K562 (cell line): ENCODE measurements around the gene ING4. TPM values are rescaled to one million over a fixed set of nuclear protein-coding genes. Genes with fewer than 3 reads are reported as not detected.
A peak's percentile ranks its signal among the peaks of the same experiment; 100 is the strongest.

Experiments used
- CBX1 ChIP-seq: sonication (generic); IDR thresholded peaks from 2 replicates; pipeline ENCODE4 v1.6.1; 2016; ENCODE audit warnings: antibody characterized with exemption, low read depth, mild to moderate bottlenecking
- CTBP1 ChIP-seq: fragments of 450-650 bp; IDR thresholded peaks from 2 replicates; pipeline ENCODE4 v1.6.1; 2016; ENCODE audit warnings: borderline replicate concordance
- E2F1 ChIP-seq: sonication (generic); formaldehyde crosslinking; IDR thresholded peaks from 2 replicates; pipeline ENCODE4 v1.8.1; 2023; ENCODE audit warnings: mild to moderate bottlenecking, missing genetic modification reagents, moderate library complexity
- ELF4 ChIP-seq: fragments of 450-650 bp; formaldehyde crosslinking; IDR thresholded peaks from 2 replicates; pipeline ENCODE4 v1.4.0; 2022; ENCODE audit warnings: missing genetic modification characterization
- ELK3 ChIP-seq: fragments of 450-650 bp; formaldehyde crosslinking; IDR thresholded peaks from 2 replicates; pipeline ENCODE4 v1.4.0; 2020; ENCODE audit warnings: mild to moderate bottlenecking
- FOSL1 ChIP-seq: fragments of 200-800 bp; sonication (Bioruptor generic); conservative IDR thresholded peaks from 2 replicates; pipeline ENCODE4 v1.6.1; 2016; ENCODE audit warnings: missing genetic modification characterization, missing compliant biosample characterization
- FOXA1 ChIP-seq: fragments of 450-650 bp; IDR thresholded peaks from 2 replicates; pipeline ENCODE4 v1.6.1; 2016; ENCODE audit warnings: mild to moderate bottlenecking, borderline replicate concordance
- GATAD2A ChIP-seq: fragments of 450-650 bp; IDR thresholded peaks from 2 replicates; pipeline ENCODE4 v1.6.1; 2017
- HBP1 ChIP-seq: fragments of 450-650 bp; formaldehyde crosslinking; IDR thresholded peaks from 2 replicates; pipeline ENCODE4 v1.4.0; 2022; ENCODE audit warnings: missing genetic modification characterization
- IFI16 ChIP-seq: fragments of 250-450 bp; sonication (Bioruptor Pico); IDR thresholded peaks from 2 replicates; pipeline ENCODE4 v2.1.2; 2022; ENCODE audit warnings: mild to moderate bottlenecking, inconsistent platforms
- KDM1A ChIP-seq, 2 experiments: fragments of 450-650 bp; IDR thresholded peaks; 2 replicates each; pipeline ENCODE4 v1.6.1; 2016; ENCODE audit warnings: mild to moderate bottlenecking in 2 of 2
- MTA2 ChIP-seq: fragments of 450-650 bp; IDR thresholded peaks from 2 replicates; pipeline ENCODE4 v1.6.1; 2016; ENCODE audit warnings: low read depth
- NFRKB ChIP-seq: fragments of 450-650 bp; IDR thresholded peaks from 2 replicates; pipeline ENCODE4 v1.6.1; 2016; ENCODE audit warnings: low read depth
- NRF1 ChIP-seq, 2 experiments: fragments of 450-650 bp; IDR thresholded peaks in 1 of 2; conservative IDR thresholded peaks in 1 of 2; 2 replicates each; pipeline ENCODE4 v1.6.1; 2014; ENCODE audit warnings: mild to moderate bottlenecking in 2 of 2
- PYGO2 ChIP-seq: fragments of 450-650 bp; IDR thresholded peaks from 2 replicates; pipeline ENCODE4 v1.6.1; 2016; ENCODE audit warnings: mild to moderate bottlenecking, missing genetic modification characterization, moderate library complexity, missing compliant biosample characterization
- RBBP5 ChIP-seq: fragments of 200-600 bp; sonication (generic); IDR thresholded peaks from 2 replicates; pipeline ENCODE4 v1.6.1; 2012; ENCODE audit warnings: borderline replicate concordance, mild to moderate bottlenecking, low read length, control low read depth, inconsistent platforms; ENCODE audit not compliant: insufficient read depth, poor library complexity, severe bottlenecking
- SNIP1 ChIP-seq: fragments of 450-650 bp; IDR thresholded peaks from 2 replicates; pipeline ENCODE4 v1.7.1; 2017; ENCODE audit warnings: low read depth, mild to moderate bottlenecking
- SREBF1 ChIP-seq: fragments of 150-350 bp; IDR thresholded peaks from 2 replicates; pipeline ENCODE4 v1.6.1; 2014; ENCODE audit warnings: antibody characterized with exemption, low read depth, low read length, borderline replicate concordance
- TCF3 ChIP-seq: sonication (generic); formaldehyde crosslinking; IDR thresholded peaks from 2 replicates; pipeline ENCODE4 v1.4.0; 2020; ENCODE audit warnings: mild to moderate bottlenecking, missing genetic modification reagents
- TCF7 ChIP-seq: sonication (generic); IDR thresholded peaks from 2 replicates; pipeline ENCODE4 v1.6.1; 2016; ENCODE audit warnings: antibody characterized with exemption, borderline replicate concordance
- TEAD2 ChIP-seq: fragments of 450-650 bp; IDR thresholded peaks from 2 replicates; pipeline ENCODE4 v1.6.1; 2016; ENCODE audit warnings: missing genetic modification characterization, control low read depth, missing compliant biosample characterization
- USF2 ChIP-seq: sonication (generic); formaldehyde crosslinking; IDR thresholded peaks from 2 replicates; pipeline ENCODE4 v1.5.0; 2020; ENCODE audit warnings: missing genetic modification reagents
- ZNF239 ChIP-seq: fragments of 250-450 bp; sonication (Bioruptor Pico); IDR thresholded peaks from 2 replicates; pipeline ENCODE4 v1.4.0; 2020; ENCODE audit warnings: mild to moderate bottlenecking
- ZNF445 ChIP-seq: fragments of 250-450 bp; sonication (Bioruptor Pico); IDR thresholded peaks from 2 replicates; pipeline ENCODE4 v1.4.0; 2020; ENCODE audit warnings: low read depth, mild to moderate bottlenecking, moderate library complexity
- ZNF695 ChIP-seq: fragments of 450-650 bp; formaldehyde crosslinking; IDR thresholded peaks from 2 replicates; pipeline ENCODE4 v1.4.0; 2020; ENCODE audit warnings: mild to moderate bottlenecking, moderate library complexity
- ZNF764 ChIP-seq: fragments of 250-450 bp; sonication (Bioruptor Pico); IDR thresholded peaks from 2 replicates; pipeline ENCODE4 v1.4.0; 2020; ENCODE audit warnings: low read depth, mild to moderate bottlenecking, moderate library complexity
- polyA plus RNA-seq, 8 experiments: library from polyadenylated mRNA; depleted of rRNA in 4 of 8; stranded (reverse) in 5 of 8; unstranded in 3 of 8; fragments of >200 nt; fragmentation: Nextera tagmentation in 2 of 8; fragmentation: Illumina TruSeq in 1 of 8; extraction: Ambion mirVana in 2 of 8; extraction: Trizol in 1 of 8; gene quantifications; 2 replicates each; pipeline versions ENCODE4 v1.2.1 to v1.2.3, GENCODE V29; 2011 to 2014; ENCODE audit warnings: inconsistent platforms in 1 of 8, missing spikeins in 1 of 8
- total RNA-seq, 7 experiments: library from RNA; depleted of rRNA in 6 of 7; stranded (reverse); fragments of >200 nt in 6 of 7; fragmentation: Illumina TruSeq in 2 of 7; extraction: Trizol in 2 of 7; gene quantifications; 2 replicates each; pipeline versions ENCODE4 v1.2.1 to v1.2.3, GENCODE V29; 2011 to 2021; ENCODE audit warnings: low replicate concordance in 1 of 7

Gene ING4
- total and polyA plus RNA-seq, 9 of the 15 experiments (the other 6 are each of a cell fraction or from before 2014, with no cell fraction given): 6.6 to 30.2 (median 15.7) TPM

GRCh38 chr12:6613776-6614512 lies 49.0 kb downstream of the ING4 start (continued):
- TF ChIP-seq USF2 (CRISPR knock-in tag) (no peak), TEAD2 (tag) (no peak), ZNF445 (no peak), ZNF239 (CRISPR knock-in tag) (no peak), NFRKB (no peak; the same call in 1 of the 2 replicates), FOSL1 (no peak), ELF4 (CRISPR knock-in tag) (peak; percentile 94), IFI16 (CRISPR knock-in tag) (no peak), GATAD2A (0 out of 2 replicates have a peak, but pooled peaks have one; percentile 42), TCF3 (CRISPR knock-in tag) (no peak), PYGO2 (tag) (no peak), E2F1 (CRISPR knock-in tag) (no peak), NRF1 (conservative IDR thresholded peaks at IDR 0.05 in 1 of 2, IDR thresholded peaks at IDR 0.05 in 1 of 2) (peak in 1 of 2 experiments; percentile 53; a peak in 2 of 4 replicates), TCF7 (no peak), FOXA1 (no peak), ZNF764 (CRISPR knock-in tag) (no peak), SNIP1 (no peak), CTBP1 (peak; percentile 19; the same call in 1 of the 2 replicates), KDM1A (IDR thresholded peaks at IDR 0.05) (no peak), CBX1 (no peak), ZNF695 (CRISPR knock-in tag) (no peak), MTA2 (no peak), SREBF1 (no peak), HBP1 (CRISPR knock-in tag) (0 out of 2 replicates have a peak, but pooled peaks have one; percentile 71), ELK3 (CRISPR knock-in tag) (no peak), RBBP5 (no peak)
